HG03066 (cell line): ENCODE data around the gene PSMB5.

Experiments
- ATAC-seq: cut with Tn5 transposase; IDR thresholded peaks from one replicate; pipeline ENCODE4 v1.9.1; 2021; ENCODE audit warnings: low read depth; ENCODE audit not compliant: unreplicated experiment

The PSMB5 gene

DNA sequence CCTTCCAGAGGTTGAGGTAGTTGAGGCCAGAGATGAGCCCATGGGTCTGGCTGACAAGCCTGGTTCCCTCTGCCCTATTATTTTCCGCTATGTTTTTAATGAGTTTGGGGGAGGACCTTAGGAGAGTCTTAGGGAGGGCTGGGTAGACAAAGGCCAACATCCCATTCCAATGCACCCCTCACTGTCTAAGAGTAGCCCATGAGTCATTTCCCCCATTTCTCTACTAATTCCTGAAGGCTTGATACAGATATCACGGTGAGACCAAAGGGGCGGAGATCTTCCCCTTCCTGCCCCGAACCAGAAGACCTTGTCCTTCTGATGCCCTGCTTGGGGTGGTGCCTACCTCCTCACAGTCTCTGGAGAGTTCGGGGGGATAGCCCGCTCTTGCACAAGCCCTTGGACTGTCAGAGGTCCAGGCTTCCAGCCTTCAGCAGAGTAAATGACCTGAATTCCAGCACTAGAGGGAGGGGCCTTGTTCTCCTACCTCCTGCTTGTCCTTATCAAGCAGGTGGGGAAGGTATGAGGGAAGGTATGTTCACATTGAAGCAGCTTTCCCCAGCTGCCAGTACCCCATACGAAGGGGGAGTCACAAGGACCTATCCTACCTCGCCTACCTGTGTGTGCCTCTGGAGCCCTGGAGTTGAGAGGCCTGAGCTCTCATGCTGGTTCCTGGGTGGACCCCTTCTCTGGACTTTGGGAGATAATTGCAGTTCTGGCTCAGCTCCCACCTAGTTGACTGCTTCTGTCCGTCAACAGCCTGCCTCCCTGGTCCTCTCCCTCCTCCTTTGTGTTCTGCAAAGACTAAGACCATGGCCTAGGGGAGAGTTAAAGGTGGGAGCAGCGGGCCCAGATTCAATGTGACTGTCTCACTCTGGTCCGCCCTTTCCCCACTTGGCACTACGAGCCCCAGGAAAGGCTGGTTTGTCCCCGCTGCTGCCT, 11.0 kb upstream of the PSMB5 start:
- ATAC-seq = no peak

DNA sequence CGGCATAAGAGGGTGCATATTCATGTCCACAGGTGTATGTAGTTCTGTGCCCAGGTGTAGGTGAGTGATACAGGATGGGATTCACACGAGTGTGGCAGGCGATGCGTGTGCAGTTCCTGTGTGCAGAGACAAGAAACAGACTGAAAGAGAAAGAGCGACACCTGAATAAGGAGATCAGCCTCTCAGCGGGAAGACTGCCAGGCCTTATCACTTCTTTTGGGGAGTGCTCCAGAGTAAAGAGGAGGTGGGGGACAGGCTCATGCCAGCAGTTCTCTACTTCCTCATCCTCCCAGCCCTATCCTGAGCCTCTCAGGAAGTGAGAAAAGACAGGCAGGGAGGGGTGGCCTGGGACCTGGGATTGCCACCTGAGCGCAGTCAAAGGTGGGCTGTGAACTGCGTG, 10.1 kb upstream of the PSMB5 start:
- ATAC-seq = no peak

DNA sequence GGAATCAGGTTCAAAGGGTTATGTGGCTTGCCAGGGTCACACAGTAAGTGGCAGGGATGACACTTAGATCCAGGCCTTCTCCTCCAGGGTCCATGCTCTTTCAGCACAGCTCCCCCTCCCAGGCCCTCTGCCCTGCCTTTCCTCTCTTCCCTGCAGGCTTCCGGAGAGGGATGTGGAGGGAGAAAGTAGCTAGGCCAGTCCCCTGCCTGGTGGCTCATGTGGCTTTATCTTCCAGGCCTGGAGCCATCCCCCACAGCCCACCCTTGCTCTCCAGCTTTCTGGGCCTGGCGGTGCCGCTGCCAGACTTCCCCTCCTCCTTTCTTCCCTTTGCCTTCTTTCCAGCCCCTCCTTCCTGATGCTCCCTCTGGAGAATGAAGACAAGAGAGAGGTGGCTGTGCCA, 9.1 kb upstream of the PSMB5 start:
- ATAC-seq = no peak

DNA sequence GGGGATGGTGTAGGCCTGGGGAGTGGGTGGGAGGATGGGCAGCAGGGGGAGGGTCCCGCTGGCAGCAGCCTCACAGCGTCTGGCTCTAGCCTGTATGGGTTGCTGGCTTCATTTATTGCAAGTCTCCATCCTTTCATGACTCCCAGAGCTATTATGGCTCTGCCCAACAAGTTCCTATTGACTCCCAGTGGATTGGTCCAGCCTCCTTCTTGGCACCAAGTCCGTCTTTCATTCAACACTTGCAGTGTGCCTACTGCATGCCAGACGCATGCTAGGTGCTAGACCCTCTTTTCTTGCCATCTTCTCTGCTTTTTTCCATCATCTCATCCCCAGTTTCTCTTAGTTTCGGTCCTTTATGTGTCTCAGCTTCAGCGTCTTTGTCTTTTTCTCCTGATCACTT, 8.4 kb upstream of the PSMB5 start:
- ATAC-seq = no peak

DNA sequence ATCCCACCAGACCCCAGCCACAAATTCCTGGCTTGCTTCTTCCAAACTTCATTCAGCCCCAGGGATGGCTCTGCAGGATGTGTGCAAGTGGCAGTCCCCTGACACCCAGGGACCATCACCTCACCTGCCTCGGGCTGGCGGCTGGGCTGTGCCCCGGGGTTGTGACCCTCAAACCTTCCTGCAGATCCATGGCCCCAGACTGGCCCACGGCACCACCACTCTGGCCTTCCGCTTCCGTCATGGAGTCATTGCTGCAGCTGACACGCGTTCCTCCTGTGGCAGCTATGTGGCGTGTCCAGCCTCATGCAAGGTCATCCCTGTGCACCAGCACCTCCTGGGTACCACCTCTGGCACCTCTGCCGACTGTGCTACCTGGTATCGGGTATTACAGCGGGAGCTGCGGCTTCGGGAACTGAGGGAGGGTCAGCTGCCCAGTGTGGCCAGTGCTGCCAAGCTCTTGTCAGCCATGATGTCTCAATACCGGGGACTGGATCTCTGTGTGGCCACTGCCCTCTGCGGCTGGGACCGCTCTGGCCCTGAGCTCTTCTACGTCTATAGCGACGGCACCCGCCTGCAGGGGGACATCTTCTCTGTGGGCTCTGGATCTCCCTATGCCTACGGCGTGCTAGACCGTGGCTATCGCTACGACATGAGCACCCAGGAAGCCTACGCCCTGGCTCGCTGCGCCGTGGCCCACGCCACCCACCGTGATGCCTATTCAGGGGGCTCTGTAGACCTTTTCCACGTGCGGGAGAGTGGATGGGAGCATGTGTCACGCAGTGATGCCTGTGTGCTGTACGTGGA, 7.7 kb upstream of the PSMB5 start, which contains the start of gene PSMB11:
PSMB11 (plus strand) TSS at position 51 of the 804 bp plus-strand sequence; CDS start at position 65, 14 bp downstream.
- no peak for ATAC-seq

DNA sequence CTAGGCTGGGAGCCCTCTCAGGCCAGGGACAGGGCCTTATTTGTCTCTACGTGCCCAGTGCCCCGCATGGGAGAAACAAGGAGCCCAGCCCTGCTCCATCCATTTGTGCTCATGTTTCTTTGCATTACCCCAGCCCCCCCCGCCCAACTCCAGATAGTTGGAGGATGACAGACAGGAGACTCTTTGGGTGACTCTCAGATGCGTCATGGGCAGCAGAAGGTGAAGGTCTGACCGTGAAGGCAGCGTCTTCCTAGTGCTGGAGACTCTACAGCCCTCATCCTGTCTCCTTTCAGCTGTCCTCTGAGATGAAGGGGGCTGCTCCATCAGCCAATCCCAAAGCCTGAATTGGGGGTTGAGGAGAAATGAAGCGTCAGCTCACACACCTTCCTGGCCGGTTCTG, 7.0 kb upstream of the PSMB5 start:
- no peak for ATAC-seq

DNA sequence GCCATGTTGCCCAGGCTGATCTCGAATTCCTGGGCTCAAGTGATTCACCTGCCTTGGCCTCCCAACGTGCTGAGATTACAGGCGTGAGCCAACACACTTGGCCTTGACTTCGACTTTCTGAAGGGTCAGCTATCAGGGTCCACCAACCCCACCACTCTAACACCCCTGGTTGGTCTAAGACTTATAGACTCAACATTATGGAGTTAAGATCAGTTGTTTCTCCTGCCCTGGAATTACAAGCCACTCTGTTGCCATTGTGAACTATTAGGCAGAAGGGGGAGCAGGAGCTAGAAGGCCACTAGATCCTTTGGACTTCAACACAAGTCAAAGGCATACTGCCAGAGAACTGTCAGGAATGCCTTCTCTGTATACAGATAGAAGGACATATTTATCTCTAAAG, 5.4 kb upstream of the PSMB5 start:
- no peak for ATAC-seq

DNA sequence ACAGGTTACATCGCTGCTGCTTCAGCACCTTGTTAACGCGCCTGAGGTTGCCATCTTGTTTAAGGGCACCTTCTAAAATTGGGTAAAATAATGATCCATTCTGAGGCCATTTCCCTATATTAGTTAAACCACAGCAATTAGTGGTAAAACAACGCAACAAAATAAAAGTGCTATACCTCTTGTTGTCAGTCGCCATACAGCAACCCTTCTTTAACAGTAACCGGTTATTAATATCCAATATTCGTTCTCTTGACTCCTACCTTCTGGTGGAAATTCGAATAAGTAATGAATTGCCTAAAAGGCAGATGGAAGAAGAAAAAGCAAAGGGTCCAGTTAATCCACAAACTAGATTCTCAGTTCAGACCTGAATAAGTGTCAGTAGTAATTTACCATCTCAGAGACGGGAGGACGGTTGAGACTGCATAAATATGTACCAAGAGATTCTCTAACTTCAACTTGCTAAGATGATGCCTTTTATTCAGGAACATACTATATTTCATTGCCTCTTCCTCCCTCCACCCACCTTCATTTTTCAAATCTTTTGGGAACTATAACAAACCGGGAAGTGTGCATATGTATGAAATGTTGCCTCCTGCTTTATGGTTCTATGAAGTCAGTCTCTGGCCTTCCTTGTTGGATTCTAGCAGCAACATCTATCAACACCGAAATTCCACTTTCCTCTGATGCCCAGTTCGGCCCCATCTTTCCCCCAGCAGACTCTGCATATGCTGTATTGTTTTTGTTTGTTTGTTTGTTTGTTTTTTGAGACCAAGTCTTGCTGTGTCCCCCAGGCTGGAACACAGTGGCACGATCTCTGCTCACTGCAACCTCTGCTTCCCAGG, 824 bp upstream of the PSMB5 start:
- ATAC-seq = no peak

DNA sequence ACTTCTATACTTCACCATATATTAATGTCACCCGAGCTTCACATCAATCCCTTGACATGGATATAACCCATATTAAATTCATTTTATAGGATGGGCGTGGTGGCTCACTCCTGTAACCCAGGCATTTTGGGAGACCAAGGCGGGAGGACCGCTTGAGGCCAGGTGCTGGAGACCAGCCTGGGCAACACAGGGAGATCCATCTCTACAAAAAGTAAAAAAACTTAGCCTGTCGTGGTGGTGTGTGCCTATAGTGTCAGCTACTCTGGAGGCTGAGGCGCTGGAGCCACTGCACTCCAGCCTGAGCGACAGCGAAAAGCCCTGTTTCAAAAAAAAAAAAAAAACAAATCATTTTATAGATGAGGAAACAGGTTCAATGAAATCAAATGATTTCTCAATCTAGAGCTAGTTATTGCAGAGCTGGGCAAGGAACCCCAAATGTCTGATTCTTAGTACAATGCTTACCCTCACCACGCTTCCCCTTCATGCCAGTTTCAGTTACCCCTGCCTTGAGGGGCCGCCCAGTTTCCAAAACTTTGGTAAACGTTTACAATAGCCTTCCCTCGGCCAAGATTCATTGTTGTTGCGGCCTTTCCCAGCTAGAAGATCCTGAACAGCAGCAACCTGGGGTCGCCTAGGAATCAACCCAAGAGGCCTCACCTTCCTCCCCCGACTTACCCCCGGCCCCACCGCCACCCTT, 751 bp downstream of the PSMB5 start:
- ATAC-seq = no peak

DNA sequence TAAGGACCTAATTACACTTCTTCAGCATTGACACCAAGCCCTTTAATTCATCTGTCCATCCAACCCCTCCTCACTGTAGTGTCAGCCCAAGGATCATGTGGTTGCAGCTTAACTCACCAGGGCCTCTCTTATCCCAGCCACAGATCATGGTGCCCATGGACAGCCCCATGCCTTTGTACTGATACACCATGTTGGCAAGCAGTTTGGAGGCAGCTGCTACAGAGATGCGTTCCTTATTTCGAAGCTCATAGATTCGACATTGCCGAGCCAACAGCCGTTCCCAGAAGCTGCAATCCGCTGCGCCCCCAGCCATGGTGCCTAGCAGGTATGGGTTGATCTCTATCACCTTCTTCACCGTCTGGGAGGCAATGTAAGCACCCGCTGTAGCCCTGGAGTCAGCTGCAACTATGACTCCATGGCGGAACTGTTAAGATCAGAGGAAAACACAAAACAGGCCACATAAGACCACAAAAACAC, 1.4 kb downstream of the PSMB5 start:
- ATAC-seq = no peak

DNA sequence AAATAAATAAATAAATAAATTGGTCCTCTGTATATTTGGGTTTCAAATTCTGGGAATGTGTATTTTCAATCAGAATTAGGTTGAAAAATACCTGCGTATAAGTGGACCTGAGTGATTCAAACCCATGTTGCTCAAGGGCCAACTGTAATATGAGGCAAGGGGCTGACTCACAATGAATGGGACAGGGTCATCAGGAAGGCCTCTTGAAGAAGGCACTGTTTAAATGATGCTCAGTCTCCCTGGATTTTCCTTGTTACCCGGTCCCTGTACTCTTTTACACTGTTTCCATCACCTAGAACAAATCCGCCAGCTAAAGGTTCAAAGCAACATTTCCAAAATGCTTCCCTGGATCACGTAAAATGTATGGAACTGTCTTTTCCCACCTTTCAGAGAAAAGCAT, 3.8 kb downstream of the PSMB5 start:
- ATAC-seq = no peak

DNA sequence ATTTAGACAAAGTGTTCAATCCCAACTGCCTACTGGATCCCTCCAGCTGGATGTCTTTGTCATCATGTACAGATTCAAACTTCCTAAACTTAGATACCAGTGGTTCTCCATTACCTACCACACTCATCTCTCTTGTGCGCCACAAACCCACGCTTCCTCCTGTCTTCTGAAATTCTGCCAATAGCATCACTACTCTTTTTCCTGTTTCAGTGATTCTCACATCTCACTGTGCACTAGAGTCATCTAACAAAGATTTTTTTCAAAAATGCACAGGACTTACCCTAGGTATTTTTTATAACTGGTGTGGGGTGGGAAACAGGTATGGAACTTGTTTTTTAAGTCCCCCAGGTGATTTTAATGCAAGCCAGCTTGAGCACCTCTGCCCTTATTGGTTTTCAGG, 5.9 kb downstream of the PSMB5 start:
- ATAC-seq = no peak

DNA sequence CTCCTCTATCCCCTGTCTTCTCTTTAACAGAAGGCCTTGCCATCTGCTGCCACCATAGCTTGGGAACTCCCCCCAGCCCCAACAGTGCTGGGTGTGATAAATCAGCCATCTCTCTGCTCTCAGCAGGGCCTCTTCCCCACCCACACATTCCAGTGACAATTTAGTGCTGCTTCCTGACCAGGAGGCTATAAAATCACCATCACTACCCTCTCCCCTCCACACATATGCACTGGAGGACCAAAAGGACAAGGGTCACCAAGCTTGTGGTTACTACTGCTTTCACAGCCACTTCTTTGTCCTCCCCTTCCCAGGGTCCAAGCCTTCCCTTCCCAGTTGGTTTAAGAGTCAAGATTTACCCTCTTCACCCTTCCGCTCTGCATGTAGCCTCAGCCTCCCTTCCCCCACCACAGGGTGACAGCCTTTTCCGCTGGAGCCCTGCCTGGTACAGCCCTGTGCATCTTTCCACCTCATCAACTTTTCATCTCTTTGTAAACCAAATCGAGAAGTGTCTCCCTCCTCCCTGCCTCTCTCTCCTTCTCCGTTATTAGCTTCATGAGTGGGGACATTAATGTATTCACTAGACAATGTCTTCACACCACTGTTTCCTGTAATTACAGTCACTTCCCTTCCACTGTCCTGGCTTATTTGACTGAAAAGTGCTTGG, 9.4 kb downstream of the PSMB5 start:
- ATAC-seq = no peak

DNA sequence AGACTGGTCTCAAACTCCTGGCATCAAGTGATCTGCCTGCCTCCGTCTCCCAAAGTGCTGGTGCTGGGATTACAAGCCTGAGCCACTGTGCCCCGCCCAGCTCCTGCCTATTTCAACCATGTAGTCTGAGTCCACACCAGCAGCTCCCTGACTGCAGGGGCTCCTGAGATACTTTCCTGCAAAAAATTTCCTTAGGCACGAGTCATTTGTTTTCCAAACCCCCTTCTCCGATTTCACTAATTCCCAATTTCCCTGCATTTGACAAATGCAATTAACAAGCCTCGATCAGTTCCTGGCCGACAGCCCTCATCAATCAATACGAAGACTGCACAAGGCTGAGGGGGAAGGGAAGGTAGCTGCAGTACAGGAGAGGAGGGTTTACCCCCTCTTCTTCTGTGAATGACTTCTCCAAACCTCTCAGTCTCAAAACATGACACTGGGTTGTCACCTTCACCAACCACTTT, 10.1 kb downstream of the PSMB5 start:
- ATAC-seq = no peak

DNA sequence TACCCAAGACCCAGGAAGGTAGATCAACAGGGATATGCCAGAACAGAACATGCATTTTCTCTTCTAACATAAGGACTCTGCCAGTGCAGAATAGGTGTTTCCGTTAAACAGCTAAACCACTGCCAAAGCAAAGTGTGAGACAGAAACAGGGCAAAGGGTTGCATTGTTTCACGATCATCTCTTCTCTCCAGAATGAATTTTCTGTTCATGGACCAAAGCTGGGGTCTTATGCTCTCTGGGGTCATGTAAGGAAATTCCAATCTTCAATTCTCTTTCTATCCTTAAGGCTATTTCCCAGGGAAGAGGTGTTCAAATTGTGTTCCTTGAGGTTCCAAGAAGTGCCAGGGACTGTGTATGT, 10.9 kb downstream of the PSMB5 start:
- ATAC-seq = no peak

DNA sequence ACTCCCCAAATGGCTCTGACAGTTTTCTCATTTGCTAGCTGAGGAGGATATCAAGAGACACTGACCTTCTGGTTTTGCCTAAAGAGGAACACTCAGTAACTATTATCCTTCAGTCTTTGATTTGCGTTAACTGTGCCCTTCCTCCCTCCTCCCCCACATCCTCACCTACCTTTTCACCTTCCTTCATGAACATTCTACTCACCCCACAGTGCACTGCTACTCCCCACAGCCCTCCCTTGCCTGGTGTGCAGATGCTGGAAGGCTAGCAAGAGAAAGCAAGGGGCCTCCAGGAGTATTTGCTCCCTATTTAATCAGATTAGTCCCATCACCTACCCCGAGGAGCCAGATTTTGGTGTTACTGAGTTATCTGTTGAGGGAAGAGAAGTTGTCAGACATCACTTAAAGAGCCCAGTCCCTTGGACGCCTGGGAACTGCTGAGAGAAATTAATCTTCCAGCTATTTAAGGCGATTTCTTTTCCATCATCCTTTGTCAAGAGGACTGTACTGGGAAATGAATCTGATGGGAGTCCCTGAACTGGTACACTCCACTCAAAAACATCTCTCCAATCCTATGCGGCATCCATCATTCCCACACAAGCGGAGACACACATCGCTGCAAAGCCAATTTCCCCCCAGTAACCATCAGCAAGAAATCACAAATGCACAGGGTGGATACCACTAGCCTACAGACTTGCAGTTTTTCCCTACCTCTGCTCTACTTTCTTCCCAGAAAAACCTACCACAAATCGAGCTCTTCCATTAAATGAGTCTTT, 11.5 kb downstream of the PSMB5 start:
- ATAC-seq = no peak

DNA sequence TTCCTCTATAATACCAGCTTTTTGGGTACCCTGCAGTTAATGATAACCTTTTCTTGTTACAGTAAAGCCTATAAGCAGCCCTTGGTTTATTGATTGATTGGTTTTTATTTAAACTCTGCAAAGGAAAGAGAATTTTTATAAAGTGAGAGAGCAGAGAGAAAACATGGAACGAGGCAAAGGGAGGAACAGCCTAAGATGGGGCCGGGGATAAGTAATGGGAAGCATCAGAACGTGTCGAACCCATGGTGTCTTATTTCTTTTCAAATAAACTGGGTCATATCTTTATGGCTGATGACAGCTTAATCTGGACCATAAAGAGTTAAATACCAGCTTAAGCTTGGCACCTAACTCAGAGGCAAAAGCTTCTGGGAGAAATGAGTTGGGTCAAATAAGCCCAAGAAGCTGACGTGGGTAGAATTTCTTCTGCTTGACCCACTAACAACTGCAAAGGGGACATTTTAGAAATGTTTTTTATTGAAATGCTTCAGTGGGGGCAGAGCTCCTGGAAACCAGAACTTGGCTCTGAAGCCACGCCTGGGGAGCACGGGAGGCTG, 12.7 kb downstream of the PSMB5 start:
- no peak for ATAC-seq

DNA sequence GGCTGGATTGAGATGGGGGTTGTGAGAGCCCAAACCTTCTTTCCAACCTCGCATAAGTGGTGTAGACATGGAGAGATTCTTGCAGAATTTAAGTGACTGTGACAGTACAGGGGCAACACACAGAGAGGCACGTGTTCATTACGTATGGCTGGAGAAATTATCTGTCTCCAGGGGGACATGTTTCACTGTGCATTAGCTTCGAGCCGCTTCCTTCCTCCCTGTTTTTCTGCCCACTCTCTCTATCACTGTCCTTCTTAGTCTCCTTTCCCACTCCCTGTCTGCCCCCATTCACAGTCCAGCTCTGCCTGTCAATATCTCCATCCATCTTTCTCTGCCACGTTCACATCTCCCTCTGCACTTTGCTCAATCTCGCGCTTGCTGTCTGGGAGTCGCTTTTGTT, 13.3 kb downstream of the PSMB5 start:
- ATAC-seq = no peak
